GM12873 (cell line): ENCODE data around the gene GALK1.

ENCODE experiments used
- TF ChIP-seq, protein P1 (sequence below): IDR thresholded peaks from 2 replicates; pipeline ENCODE4 v1.5.1; 2012; ENCODE audit warnings: low read depth, mild to moderate bottlenecking, moderate library complexity, low read length, control low read depth; ENCODE audit not compliant: insufficient read depth; ENCODE audit errors: missing control alignments

GALK1 gene

DNA sequence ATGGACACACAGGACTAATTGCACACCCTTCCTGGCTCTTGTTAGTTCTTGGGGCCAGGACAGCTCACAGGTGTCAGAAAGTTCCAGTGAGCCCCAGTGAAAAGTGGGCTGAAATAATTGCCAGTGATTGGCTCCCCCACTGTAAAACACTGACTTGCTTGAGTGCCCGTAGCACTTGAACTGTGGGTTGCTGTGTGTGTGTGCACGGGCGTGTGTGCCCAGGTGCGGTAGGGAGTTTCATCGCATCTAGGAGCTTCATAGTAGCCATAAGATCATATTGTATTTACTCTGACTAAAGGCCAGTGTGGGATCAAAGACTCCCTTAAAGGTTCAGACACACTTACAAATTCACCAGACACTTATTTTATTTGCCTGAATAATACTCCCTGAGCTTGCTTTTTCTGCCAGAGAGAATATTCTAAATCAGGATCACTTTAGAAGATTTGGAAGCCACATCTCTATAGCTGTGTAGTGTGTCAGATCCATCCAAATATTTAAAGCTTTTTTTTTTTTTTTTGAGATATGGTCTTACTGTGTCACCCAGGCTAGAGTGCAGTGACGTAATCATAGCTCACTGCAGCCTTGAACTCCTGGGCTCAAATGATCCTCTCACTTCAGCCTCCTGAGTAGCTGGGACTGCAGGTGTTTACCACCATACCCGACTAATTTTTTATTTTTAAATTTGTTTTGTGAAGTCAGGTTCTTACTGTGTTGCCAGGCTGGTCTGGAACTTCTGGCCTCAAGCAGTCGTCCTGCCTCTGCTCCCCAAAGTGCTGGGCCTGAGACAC, 31.0 kb upstream of the GALK1 start:
- TF ChIP-seq, protein P1, sequence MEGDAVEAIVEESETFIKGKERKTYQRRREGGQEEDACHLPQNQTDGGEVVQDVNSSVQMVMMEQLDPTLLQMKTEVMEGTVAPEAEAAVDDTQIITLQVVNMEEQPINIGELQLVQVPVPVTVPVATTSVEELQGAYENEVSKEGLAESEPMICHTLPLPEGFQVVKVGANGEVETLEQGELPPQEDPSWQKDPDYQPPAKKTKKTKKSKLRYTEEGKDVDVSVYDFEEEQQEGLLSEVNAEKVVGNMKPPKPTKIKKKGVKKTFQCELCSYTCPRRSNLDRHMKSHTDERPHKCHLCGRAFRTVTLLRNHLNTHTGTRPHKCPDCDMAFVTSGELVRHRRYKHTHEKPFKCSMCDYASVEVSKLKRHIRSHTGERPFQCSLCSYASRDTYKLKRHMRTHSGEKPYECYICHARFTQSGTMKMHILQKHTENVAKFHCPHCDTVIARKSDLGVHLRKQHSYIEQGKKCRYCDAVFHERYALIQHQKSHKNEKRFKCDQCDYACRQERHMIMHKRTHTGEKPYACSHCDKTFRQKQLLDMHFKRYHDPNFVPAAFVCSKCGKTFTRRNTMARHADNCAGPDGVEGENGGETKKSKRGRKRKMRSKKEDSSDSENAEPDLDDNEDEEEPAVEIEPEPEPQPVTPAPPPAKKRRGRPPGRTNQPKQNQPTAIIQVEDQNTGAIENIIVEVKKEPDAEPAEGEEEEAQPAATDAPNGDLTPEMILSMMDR = no peak

DNA sequence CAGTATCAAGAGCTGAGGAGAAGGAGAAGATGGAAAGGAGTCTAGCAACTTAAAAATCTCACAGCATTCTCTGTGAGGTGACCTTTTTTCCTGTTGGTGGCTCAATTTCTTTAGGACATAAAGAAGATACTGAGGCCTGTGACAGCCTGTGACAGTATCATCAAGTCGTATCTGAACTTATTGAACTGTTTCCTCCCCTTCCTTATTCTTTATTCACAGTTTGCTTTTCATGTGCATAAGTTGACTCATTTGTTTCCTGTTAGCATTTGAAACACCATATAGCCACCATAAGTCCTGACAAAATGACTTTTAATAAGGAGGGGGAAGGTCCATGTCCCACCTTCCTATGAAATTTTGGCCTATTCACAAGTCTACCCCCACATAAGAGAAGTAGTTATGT, 28.5 kb upstream of the GALK1 start:
- TF ChIP-seq, protein P1 = no peak

DNA sequence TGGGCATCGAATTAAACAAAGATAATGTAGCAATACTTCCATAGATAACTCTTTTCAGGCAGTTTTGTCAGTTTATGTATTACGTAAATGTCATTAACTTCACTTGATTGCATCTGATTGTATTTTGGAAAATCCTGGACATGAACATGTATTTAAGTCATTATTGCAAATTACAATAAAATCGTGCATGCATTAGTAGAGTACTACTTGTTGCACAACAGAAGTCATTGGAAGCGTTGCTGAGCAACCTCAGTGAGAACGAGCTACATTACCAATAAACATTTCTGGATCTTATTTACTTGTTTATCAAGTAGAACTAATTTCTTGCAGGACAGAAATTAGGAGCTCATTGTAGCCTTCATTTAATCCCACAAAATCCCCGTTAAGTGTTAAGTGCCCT, 26.3 kb upstream of the GALK1 start:
- TF ChIP-seq, protein P1 = no peak

DNA sequence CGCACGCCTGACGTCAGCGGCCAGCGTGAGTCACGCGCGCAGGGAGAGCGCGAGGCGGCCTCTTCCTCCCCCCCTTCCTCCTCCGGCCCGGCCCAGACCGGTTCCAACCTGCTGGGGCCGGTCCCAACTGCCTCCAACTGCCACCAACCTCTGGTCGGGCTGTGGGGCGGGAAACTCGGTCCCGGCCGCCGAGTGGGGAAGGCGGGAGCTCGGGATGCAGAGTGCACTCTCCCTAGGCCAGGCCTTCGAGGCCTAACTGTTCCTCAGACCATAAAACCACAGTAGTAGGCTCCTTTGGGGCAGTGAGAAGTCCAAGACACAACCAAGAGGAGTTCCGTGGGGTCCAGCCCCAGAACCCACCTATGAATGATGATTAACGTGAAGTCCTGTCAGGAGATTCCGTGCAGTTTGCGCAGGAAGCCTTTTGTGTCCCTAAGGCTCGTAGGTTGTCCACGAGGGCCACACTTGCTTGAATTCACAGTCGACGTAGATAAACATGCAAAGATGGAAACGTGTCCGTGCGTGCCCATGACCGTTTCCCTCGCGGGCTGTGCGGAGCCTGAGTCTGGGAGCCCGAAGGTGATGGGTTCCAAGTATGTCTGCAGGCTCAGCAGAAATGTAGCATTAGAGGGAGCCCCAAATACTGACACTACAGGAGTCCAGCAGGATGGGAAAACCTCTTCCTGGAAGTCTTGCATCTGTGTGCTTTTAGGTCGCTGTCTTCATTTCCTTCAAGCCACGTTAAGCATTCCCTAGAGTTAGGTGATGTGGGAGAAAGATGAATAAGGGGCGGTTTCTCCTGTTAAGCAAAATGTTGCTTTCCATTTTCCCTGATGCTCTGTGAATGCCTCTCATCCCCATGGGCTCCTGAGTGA, 20.3 kb upstream of the GALK1 start:
- TF ChIP-seq, protein P1 = no peak

DNA sequence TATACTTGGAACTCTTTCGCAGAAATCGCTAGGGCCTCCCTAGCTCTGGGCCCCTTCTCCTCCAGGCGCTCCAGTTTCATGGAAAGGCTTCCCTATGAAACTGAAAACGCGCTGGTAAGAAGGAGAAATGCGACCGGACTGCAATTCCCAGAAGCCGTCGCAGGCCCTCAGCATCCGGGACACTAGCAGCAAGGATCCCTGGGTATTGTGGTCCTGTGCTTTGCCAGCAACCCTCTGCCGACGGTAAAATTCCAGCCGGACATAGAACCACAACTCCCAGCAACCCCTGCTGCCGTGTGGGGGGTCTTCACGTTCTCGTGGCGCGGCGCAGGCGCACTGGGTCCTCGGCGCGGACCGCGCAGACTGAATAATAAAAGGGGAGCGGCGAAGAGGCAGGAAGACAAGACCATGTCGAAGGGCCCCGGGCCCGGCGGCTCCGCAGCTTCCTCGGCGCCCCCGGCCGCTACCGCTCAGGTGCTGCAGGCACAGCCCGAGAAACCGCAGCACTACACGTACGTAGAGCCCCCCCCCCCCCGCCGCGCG, 19.6 kb upstream of the GALK1 start, which contains the start of gene UNK:
Gene UNK, plus strand, starts transcription at position 334 of the 543 bp plus-strand sequence. Its CDS starts 75 bp downstream, at position 409.
- TF ChIP-seq, protein P1 = no peak

DNA sequence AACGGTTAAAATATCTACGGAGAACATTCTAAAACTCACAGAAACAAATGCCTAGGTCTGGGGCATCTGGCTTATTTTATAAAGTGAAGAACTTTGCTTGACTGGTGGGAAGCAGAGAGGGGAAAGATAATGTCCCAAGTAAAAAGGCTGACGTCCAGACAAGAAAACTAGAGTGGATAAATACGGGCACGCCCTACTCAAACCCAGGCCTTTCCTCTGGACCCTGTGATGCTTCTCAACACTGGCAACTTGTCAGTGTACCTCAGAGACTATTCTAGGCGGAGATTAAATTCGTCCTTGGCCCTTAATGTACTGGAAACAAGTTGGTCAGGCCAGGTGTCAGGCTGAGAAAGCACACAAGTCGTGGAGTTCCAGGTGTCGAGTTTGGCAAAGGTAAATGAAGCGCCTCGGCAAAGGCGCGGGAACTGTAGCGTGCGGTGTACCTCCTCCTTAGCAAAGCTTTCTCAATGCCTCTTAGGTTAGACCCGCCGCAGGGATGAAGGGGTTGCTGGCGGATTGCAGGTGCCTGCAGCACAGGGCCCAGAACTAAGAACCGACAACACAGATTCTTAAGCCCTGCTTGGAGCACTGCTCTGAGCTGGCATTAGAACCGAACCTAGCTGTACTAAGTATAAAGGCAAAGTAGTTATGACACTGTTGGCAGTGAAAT, 18.9 kb upstream of the GALK1 start:
- TF ChIP-seq, protein P1 = peak; percentile 2
